ENCODE results near the gene CDYL2.

CDYL2 gene

GRCh38 chr16:80803339-80804055 is 901 bp downstream of the CDYL2 start (continued):
- TF ChIP-seq POU6F1 (CRISPR knock-in tag; IDR thresholded peaks at IDR 0.05; ENCODE audit: borderline replicate concordance, low read depth) (no peak), GLIS3 (CRISPR knock-in tag; IDR thresholded peaks at IDR 0.05) (no peak), ZNF8 (CRISPR knock-in tag; IDR thresholded peaks at IDR 0.05) (no peak), TOX (CRISPR knock-in tag; IDR thresholded peaks at IDR 0.05; ENCODE audit: borderline replicate concordance) (no peak), SNAI2 (CRISPR knock-in tag; IDR thresholded peaks at IDR 0.05) (no peak), OSR1 (CRISPR knock-in tag; IDR thresholded peaks at IDR 0.05) (no peak), ZFP30 (CRISPR knock-in tag; IDR thresholded peaks at IDR 0.05) (no peak), ESRRG (CRISPR knock-in tag; IDR thresholded peaks at IDR 0.05) (no peak), ZNF565 (CRISPR knock-in tag; conservative IDR thresholded peaks at IDR 0.05; ENCODE audit: low read depth) (no peak), ZC3H10 (CRISPR knock-in tag; IDR thresholded peaks at IDR 0.05) (no peak), BACH2 (CRISPR knock-in tag; IDR thresholded peaks at IDR 0.05; ENCODE audit: borderline replicate concordance) (no peak)

- TF ChIP-seq RARB (CRISPR knock-in tag; IDR thresholded peaks at IDR 0.05) (no peak), ZFP3 (CRISPR knock-in tag; IDR thresholded peaks at IDR 0.05) (no peak), CREB5 (CRISPR knock-in tag; IDR thresholded peaks at IDR 0.05; ENCODE audit: low read depth) (no peak), ISL1 (CRISPR knock-in tag; IDR thresholded peaks at IDR 0.05) (no peak), ZNF8 (CRISPR knock-in tag; IDR thresholded peaks at IDR 0.05) (no peak), ZNF565 (CRISPR knock-in tag; conservative IDR thresholded peaks at IDR 0.05; ENCODE audit: low read depth) (no peak), ARNTL (CRISPR knock-in tag; IDR thresholded peaks at IDR 0.05; ENCODE audit: borderline replicate concordance, low read depth) (no peak), PPARA (CRISPR knock-in tag; IDR thresholded peaks at IDR 0.05; ENCODE audit: borderline replicate concordance) (no peak)
- ATAC-seq, result no peak
These were observed 1.5 kb downstream of the CDYL2 start for GRCh38 chr16:80802902-80803301.

GRCh38 chr16:80802138-80802537 is 2.3 kb downstream of the CDYL2 start:
- ATAC-seq, result no peak
- TF ChIP-seq RARB (CRISPR knock-in tag; IDR thresholded peaks at IDR 0.05) (no peak), ESRRG (CRISPR knock-in tag; IDR thresholded peaks at IDR 0.05) (no peak), ZC3H10 (CRISPR knock-in tag; IDR thresholded peaks at IDR 0.05) (no peak), PPARA (CRISPR knock-in tag; IDR thresholded peaks at IDR 0.05; ENCODE audit: borderline replicate concordance) (no peak), ZFP30 (CRISPR knock-in tag; IDR thresholded peaks at IDR 0.05) (no peak), CSDC2 (CRISPR knock-in tag; IDR thresholded peaks at IDR 0.05) (no peak), ZNF8 (CRISPR knock-in tag; IDR thresholded peaks at IDR 0.05) (no peak), SNAI2 (CRISPR knock-in tag; IDR thresholded peaks at IDR 0.05) (no peak), CSRNP3 (CRISPR knock-in tag; IDR thresholded peaks at IDR 0.05) (no peak), BACH2 (CRISPR knock-in tag; IDR thresholded peaks at IDR 0.05; ENCODE audit: borderline replicate concordance) (no peak), ARNTL (CRISPR knock-in tag; IDR thresholded peaks at IDR 0.05; ENCODE audit: borderline replicate concordance, low read depth) (no peak), ISL1 (CRISPR knock-in tag; IDR thresholded peaks at IDR 0.05) (no peak), ZNF565 (CRISPR knock-in tag; conservative IDR thresholded peaks at IDR 0.05; ENCODE audit: low read depth) (no peak), PATZ1 (CRISPR knock-in tag; IDR thresholded peaks at IDR 0.05; ENCODE audit: borderline replicate concordance) (no peak), TSHZ2 (CRISPR knock-in tag; IDR thresholded peaks at IDR 0.05) (no peak), TOX (CRISPR knock-in tag; IDR thresholded peaks at IDR 0.05; ENCODE audit: borderline replicate concordance) (no peak), POU6F1 (CRISPR knock-in tag; IDR thresholded peaks at IDR 0.05; ENCODE audit: borderline replicate concordance, low read depth) (no peak)

Data from SK-N-SH treated with all-trans-retinoic acid at 6 μM for 48 hours (cell line).